PC-3 (cell line): ENCODE measurements around the gene IKBKE.

ENCODE experiments used
- EZH2 ChIP-seq: fragments of 300-600 bp; sonication (generic); IDR thresholded peaks from one replicate; pipeline ENCODE4 v1.6.1; 2017; ENCODE audit warnings: antibody characterized with exemption, mild to moderate bottlenecking, low read length; ENCODE audit not compliant: unreplicated experiment
- EZH2phosphoT487 ChIP-seq: fragments of 300-600 bp; sonication (generic); IDR thresholded peaks from 2 replicates; pipeline ENCODE4 v1.6.1; 2018; ENCODE audit warnings: mild to moderate bottlenecking, antibody characterized with exemption, low read length, borderline replicate concordance
- TF ChIP-seq, protein P1 (sequence below): fragments of 300-600 bp; sonication (generic); conservative IDR thresholded peaks from 2 replicates; pipeline ENCODE4 v1.5.1; 2017; ENCODE audit warnings: antibody characterized with exemption, low read depth, mild to moderate bottlenecking, low read length

DNA sequence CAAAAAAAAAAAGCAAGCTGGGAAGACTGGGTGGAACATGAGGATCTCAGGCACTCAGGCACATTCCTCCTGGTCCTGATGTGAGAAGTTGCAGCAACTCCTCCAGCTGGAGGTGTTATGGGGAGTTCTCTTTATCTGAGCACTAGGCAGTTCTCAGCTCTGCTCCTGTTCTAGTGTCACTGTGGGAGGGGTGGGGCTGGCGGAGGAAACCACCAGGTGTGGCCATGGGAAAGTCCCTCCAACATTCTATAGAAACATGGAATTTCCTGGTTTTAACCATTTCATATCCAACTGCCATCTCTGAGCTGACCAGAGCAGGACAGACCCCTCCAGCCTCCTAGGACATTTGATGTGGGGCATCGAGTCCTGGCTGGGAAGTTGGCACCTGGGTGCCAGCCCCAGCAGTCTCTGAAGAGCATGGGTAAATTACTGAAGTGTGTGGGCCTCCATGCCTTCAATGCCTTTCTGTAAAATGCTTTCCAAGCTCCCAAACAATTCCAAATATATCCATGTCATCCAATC, 804 bp upstream of the IKBKE start:
- TF ChIP-seq, protein P1, sequence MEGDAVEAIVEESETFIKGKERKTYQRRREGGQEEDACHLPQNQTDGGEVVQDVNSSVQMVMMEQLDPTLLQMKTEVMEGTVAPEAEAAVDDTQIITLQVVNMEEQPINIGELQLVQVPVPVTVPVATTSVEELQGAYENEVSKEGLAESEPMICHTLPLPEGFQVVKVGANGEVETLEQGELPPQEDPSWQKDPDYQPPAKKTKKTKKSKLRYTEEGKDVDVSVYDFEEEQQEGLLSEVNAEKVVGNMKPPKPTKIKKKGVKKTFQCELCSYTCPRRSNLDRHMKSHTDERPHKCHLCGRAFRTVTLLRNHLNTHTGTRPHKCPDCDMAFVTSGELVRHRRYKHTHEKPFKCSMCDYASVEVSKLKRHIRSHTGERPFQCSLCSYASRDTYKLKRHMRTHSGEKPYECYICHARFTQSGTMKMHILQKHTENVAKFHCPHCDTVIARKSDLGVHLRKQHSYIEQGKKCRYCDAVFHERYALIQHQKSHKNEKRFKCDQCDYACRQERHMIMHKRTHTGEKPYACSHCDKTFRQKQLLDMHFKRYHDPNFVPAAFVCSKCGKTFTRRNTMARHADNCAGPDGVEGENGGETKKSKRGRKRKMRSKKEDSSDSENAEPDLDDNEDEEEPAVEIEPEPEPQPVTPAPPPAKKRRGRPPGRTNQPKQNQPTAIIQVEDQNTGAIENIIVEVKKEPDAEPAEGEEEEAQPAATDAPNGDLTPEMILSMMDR = no peak
- no peak for TF ChIP-seq EZH2phosphoT487
- no peak for TF ChIP-seq EZH2
